Dedifferentiated amniotic fluid mesenchymal stem cell (primary cell): ENCODE measurements around the gene CFL1.

Source experiments
- DNase-seq: peaks from one replicate; pipeline ENCODE4 v3.0.0-alpha.2; 2016; ENCODE audit errors: extremely low spot score

CFL1 gene

DNA sequence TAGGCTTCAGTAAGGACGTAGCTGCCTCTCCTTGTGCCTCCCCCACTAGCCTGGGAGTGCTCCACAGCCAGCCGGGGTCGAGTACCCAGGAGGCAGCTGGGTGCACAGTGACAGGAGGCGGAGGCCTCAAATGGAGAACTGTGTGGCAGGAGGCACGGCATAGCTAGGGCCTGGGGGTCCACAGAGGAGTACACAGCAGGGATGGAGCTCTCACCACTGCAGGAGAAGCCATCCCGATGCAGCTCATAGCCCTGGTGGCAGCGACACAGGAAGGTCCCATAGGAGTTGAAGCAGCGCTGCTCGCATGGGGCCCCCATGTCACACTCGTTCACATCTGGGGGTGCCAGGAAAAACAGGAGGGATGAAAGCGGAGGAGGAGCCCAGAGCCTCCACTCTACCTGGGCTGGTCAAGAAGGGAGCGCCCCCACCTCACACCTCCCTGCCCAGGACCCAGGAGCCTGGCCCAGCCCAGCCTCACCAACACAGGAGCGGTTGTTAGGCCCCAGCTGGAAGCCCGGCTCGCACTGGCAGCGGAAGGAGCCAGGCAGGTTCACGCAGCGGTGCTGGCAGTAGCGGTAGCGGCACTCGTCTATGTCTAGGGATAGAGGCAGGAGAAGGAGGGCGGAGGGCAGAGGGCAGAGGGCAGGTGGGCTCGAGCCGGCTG lies 11.8 kb upstream of the CFL1 start:
- no peak for DNase-seq

DNA sequence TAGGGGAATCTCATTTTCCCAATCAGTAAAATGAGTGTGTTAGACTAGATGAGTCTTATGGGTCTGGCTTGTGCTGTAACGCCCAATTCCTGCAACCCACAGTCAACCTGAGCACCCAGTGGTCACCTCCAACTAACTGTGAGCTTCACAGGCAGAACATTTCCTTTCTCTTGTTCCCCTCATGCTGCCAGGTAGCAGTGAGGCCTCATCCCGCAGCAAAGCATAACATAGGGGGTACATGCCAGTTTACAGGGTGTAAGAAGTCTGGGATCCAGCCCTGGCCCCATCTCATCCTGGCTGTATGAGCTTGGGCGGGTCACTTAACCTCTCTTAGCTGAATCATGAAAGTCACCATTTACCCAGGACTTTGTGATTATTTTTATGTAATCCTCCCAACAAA lies 10.9 kb upstream of the CFL1 start:
- no peak for DNase-seq

DNA sequence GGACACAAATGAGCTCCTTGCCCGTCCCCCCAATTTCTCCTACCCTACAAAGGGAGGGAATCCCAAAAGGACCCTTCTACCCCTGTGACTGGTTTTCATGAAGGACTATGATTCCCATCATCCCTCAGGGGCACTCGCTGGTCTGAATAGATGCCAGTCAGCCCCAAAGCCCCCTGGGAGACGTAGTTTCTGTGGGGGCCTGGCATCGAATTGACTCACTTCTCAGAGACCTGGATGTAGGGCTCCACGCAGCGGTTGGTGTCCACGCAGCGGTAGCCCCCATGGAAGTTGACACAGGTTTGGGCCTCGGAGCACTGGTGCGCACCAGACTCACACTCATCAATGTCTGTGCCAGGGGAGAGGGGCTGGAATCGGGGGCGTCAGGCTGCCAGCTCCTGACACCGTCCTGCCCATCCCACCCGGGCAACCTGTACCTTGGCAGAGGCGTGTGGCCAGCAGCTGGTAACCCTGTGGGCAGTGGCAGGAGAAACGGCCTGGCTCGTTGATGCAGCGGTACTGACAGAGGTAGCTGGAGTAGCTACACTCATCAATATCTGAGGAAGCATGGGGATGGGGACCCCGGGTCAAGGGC lies 10.2 kb upstream of the CFL1 start:
- DNase-seq, result no peak

DNA sequence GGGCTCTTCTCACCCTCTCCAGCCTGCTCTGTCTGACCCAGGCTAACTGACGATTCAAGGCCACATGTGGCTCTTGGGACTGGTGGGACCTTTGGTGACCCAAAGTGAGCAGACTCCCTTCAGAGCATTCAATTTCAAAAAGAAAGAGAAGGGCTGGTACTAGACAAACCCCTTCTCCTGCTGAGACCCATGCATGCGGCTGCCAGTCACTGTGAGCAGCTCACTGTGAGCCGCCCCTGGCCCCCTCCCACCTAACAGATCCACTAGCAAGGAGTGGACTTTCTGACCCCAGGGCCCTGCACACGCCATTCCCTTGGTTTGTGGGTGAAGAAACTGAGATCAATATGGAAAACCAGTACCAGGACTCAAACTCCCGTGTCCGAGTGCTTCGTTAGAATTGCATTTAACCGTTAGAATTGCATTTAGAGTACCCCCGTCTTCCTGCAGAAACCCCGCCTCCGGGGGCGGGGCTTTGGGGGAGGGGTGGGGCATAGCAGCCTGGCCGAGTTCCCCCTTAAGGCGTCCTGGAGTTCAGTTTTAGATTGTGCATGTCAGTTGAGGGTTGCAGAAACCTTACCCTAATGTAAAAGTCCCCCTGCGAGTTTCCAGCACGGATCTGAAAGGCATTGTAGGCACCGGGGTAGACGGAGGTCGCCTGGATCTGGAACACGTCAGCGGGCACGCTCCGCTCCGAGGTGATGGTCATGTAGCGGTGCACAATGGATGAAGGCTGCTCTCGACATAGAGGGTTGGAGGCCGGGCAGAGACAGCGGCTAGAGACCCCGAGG lies 9.5 kb upstream of the CFL1 start:
- DNase-seq, result no peak

DNA sequence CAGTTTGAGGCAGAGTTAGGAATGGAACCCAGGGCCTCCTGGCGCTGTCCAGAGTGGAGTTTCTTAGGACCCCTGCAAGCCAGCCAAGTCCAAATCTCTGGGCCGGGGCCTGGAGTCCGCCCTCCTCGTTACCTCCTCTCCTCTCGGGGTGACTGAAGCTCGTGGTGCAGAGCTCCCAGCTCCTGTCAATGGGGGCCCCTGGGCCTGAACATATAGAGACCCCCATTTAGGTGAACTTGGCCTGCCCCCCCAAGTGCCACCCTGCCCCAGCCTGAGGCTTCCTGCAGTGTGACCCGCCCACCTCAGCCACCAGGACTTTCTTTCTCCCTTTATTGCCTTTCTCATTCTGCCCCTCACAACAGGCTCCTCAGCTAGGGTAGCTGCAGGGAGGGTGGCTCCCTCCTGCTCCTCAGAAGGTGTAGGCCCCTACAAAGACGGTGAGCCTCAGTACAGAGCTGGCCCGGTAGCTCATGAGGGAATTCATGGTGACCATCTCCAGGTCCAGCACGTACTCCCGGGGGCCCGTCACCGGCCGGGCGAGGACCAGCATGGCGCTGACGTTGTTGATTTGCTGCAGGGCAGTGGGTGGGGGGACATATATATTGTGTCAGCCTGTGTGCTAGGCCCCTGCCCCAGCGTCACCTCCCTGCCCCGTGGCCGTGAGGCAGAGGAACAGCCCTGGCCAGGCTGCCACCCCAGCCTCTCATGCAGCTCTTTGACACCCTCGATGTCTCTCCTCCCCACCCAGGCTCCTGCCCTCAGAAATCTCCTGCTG lies 8.7 kb upstream of the CFL1 start:
- no peak for DNase-seq

DNA sequence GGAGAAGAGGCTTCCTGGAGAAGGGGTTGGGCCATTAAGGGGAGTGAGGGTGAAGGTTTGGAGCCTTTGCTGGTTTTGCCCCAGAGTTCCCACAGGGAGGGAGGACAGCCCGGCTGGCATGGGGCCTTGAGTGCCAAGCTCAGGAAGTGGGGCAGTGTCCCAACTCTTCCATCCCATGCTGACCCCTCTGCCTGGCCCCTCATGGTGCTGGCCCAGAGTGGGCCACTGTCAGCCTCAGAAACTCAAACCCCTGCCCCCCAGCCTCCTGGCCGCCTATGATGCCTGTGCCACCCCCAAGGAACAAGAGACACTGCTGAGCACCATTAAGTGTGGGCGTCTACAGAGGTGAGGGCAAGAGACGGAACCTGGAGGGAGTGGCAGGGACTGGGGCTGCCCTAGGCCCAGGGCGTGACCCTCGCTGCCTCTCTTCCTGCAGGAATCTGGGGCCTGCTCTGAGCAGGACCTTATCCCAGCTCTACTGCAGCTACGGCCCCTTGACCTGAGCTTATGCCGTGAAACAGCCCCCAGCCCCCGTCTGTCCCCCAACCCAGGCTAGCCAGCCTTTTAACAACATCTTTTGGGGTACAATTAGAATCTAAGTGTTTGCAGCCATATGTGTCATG lies 7.7 kb upstream of the CFL1 start:
- no peak for DNase-seq

DNA sequence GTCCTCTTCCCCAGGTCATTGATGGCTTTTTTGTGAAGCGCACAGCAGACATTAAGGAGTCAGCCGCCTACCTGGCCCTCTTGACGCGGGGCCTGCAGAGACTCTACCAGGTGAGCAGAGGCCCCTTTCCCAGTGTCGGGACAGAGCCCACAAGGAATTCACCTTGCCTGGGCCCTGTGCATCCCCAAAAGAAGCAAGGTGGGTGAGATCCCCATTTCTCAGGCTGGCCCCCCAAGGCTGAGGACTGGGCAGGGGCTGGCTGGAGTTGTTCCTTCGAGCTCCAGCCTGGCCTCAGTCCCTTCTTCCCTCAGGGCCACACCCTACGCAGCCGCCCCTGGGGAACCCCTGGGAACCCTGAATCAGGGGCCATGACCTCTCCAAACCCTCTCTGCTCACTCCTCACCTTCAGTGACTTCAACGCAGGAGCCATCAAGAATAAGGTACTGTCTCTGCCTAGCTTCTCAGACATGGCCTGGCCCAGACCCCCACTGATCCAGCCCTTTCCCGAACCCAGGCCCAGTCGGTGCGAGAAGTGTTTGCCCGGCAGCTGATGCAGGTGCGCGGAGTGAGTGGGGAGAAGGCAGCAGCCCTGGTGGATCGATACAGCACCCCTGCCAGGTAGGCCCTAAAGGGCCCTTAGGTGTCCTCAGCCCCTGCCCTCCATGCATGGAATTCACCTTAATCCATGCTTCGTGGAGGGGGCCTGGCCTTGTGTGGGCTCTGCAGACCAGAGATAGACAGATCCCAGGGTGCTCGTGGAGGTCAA lies 6.9 kb upstream of the CFL1 start:
- DNase-seq, result no peak

DNA sequence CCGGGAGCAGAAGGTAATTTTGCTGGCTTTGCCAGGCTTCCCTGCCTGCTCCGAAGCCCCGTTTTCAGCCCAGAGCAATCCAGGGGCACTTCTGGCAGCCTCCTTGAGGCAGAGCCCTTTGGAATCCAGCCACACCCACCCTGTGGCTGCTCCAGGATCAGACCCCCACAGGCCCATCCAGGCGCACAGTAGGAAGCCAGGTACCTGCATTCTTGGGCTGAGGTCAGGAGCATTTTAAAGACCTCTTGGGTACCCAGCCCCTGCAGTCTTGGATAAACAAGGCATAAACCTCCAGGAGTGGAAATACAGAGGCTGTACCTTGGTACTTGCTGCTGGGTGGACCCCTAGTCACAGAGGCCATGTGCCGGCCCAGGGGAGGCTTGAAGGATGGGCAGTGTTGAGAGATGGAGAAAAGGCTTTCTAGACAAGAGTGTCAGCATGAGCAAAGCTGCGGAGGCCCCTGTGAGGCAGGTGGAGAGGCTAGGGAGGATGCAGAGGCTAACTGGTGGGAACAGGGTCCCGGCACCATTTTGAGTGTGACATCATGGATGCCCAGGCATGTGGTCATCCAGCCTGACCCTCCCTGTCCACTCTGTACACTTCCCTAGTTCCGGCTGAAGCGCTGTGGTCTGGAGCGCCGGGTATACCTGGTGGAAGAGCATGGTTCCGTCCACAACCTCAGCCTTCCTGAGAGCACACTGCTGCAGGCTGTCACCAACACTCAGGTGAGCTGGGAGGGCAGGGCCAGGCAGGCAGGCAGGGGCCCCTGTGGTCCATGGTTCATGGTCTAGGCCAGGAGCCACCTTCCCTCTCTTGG lies 6.1 kb upstream of the CFL1 start:
- no peak for DNase-seq

DNA sequence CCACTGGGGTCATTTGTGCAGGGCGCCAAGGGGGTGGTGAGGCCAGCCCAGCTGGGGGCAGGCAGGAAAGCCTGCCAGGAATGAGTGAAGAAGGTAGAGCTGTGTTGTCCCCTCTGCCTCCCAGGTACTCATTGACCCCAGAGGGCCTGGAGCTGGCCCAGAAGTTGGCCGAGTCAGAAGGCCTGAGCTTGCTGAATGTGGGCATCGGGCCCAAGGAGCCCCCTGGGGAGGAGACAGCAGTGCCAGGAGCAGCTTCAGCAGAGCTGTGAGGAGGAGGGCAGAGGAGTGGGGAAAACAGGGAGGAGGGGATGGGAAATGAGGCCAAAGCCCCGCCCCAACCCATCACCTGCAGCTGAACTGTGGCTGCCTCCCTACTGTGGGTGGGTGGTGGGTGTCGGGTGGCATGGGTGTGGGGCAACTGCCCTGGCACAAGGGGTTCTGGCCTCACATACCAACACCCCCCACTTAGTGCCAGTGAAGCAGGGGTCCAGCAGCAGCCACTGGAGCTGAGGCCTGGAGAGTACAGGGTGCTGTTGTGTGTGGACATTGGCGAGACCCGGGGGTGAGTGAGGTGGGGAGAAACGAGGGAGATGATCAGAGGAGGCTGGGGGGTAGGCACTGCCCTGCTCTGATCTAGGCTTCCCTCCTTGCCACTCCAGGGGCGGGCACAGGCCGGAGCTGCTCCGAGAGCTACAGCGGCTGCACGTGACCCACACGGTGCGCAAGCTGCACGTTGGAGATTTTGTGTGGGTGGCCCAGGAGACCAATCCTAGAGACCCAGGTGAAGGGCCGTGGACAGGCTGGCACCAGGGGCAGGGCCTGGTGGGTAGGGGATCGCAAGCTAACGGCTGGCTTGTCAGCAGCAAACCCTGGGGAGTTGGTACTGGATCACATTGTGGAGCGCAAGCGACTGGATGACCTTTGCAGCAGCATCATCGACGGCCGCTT lies 5.2 kb upstream of the CFL1 start:
- DNase-seq, result no peak

DNA sequence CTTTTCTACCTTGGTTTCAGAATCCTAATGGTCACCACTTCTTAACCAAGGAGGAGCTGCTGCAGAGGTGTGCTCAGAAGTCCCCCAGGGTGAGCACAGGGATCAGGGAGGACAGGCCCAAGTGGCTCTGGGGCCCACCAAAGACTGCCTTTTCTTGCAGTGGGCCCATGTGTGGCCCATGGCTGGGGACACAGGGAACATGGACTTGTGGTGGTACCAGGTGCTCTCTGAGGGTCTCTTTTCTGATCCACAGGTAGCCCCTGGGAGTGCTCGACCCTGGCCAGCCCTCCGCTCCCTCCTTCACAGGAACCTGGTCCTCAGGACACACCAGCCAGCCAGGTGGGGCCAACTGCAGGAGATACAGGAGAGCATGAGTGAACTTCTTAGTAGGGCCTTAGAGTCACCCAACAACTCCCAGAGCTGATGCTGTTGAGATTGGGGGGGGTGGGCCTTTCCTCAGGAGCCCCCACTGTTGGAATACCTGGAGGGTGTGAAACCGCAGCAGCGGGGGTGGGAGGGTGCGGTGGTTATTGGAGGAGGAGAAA lies 4.3 kb upstream of the CFL1 start:
- no peak for DNase-seq

DNA sequence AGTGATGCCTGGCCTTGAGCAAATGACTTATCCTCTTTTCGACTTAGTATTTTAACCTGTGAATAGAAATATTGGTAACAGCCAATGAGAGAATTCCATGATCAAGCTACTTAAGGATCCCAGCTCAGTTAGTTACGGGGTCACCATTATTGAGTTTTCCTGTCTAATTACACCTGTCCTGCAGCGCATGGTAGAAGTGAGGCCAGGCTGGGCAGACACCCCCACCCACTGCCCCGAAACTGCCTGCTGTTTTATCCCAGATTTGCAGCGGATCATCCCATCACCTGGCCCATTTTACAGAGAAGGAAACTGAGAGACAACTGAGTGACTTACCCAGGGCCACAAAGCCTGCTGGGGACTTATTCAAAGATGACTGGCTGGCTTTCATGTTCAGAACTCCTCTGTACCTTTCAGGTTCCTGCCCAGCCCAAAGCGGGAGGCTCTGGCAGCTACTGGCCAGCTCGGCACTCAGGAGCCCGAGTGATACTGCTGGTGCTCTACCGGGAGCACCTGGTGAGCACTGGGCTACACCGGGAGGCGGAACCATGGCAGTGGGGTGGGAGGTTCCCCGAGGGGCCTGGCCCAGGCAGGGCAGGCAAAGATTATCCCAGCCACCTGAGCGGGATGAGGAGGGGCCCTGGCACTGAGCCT lies 3.7 kb upstream of the CFL1 start:
- no peak for DNase-seq

DNA sequence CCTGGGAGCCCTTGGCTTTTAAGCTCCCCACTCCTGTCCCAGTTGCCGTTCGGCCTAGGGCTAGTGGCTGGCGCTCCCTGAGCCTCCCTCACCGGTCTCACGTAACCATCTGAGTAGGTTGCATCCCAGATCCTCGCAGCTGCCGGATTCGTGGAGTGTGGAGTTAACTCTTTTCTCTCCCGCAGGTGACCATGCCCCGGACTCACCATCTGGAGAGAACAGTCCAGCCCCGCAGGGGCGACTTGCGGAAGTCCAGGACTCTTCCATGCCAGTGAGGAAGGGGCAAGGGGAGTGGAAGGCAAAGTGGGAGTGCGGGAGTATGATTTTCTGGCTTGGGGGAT lies 3.2 kb upstream of the CFL1 start:
- no peak for DNase-seq

DNA sequence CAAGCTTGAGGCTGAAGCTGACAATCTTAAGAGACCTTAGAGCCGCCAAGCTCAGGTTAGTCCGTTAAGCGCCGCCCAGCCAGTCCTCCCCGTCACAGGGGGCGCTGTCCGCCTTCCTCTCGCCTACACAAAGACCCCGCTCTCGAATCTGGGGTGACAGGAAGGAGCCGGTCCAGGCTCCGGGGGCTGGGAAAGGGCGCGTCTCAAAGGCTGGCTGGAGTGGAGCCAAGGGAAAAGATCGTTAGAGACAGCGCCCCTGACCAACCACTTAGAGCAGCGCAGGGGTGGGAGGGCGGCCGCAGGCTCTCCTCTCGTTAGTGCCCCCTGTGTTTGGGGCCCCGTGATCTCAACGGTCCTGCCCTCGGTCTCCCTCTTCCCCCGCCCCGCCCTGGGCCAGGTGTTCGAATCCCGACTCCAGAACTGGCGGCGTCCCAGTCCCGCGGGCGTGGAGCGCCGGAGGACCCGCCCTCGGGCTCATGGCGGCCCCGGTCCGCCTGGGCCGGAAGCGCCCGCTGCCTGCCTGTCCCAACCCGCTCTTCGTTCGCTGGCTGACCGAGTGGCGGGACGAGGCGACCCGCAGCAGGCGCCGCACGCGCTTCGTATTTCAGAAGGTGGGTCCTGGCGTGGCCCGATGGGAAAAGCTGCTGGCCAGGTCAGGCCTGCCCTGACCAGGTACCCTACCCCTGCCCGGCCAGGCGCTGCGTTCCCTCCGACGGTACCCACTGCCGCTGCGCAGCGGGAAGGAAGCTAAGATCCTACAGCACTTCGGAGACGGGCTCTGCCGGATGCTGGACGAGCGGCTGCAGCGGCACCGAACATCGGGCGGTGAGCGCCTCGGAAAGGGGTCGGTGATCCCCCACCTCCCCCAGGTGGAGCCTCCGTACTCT lies 2.5 kb upstream of the CFL1 start, which contains the start of gene MUS81:
Gene MUS81, plus strand, starts transcription at position 156 of the 887 bp plus-strand sequence. Its CDS starts 321 bp downstream, at position 477.
- peak; percentile 93 for DNase-seq

DNA sequence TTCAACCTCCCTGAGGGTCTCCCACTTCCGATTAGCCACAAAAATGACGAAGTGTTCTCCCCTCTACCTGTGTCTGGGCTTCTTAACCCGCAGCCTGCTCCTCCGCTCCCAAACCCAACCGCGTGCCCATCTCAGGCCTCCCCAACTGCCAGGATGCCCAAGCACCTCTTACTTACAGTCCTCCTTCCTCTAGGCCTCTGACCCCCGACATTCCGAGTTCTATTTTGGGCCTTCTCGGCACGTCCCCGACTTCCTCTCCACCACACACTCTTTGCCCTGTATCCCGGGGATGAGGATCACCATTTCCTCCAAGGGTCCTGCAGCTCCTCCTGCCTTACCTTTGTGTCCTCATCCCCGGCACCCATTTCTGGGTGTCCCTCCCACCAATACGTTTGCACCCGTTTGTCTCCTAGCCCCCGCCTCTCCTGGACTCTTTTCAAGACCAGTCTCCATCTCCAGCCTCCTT lies 1.9 kb upstream of the CFL1 start:
- no peak for DNase-seq

DNA sequence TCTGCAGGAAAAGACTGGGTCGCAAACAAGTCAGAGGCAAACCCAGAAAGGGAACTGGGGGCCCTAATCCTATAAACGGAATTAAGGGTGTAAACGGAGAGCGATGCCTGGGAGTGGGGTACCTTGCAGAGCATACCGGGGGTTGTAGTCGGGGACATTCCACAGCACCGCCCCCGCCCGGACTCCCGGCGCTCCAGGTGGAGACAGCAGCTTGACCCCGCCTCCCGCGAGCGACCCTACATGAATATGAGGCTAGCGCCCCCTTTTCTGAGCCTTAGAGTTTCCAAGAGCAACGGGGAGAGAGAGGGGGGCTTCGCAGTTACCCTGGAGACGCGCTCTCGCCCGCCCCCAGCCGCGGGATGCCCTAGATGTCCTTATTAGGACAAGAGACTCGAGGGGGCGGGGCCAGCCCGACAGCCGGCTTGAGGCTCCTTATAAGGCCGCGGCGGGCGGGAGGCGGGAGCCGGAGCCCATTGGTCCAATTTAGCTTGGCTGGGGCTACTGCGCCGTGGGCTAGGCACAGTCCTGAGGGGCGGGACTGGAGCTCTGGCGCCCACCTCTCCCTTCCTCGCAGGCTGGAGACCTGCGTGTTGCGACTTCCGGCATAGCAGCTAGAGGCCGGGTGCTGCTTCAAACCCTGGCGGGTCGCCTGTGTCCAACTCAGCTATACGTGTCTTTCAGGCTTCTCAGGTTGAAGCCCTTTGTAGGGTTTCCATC lies 1.3 kb upstream of the CFL1 start:
- DNase-seq, result peak; percentile 95

DNA sequence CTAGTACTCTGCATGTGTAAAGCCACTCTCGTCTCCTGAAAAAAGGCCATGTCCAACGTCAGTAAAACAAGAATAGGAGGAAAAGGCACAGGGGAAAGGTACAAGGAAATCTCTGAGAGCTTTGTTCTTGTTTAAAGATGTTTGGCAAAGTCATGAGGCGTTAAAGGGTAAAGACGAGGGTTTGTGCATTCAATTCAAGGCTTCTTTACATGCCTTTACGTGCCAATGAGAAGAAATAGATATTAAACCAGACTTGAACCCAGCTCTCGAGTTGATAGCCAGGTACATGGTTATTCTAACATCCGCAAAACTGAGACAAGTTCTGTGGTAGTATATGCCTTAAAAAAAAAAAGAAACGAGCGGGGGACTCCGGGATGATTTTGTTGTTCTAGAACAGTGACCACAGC lies 704 bp upstream of the CFL1 start:
- DNase-seq, result no peak

DNA sequence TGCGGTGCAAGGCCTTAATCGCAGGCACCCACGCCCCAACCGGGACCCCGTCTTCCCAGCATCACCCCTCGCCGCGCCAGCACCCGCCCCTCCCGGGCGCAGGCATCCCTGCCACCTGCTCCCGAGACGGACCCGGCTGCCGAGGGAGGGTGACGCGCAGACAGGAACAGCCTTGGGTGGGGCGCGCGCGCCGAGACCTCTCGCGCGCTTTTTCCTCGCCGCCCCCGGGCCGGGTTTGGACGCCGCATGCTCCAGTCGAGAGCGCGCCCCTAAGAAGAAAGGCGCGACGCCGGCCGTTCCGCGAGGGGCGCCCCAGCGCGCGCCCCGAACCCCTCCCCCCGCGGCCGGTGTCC lies 504 bp downstream of the CFL1 start:
- no peak for DNase-seq
